Measurements from ENCODE around the gene TMEM14C.

The TMEM14C gene

DNA sequence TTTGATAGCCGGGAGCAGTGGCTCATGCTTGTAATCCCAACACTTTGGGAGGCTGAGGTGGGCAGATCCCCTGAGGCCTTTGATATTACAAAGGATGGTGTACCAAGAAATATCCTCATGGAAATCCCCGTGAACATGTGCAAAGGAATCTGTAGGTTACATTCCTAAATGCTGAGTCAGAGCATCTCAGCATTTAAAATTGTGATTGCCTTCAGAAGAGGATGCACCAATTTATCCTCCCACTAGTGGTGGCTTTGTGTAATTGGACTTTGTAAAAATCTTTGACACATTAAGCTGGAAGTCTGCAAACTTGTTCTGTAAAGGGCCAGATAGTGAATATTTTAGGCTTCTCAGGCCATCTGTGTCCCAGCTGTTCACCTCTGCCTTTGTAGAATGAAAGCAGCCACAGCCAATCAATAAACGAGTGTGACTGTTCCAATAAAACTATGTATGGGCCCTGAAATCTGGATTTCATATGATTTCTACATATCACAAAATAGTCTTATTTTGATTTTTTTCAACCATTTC, 36.5 kb downstream of the TMEM14C start:
- Histone ChIP-seq H3K36me3 (ENCODE audit: insufficient read depth, low read length) (peaks cover 61% of the 10 kb centered on the region), H3K27ac (ENCODE audit: low read depth, low read length, poor library complexity, severe bottlenecking) (no peak overlapping the region), H3K9me3 (ENCODE audit: low read length) (no peaks in the 10 kb centered on the region), H3F3A (ENCODE audit: insufficient read depth, low read length) (no peaks in the 10 kb centered on the region), H3K4me3 (ENCODE audit: low read depth, low read length, poor library complexity, severe bottlenecking) (no peak overlapping the region), H3K4me2 (ENCODE audit: low read length) (no peak overlapping the region), H3K27me3 (ENCODE audit: insufficient read depth, low read length) (no peaks in the 10 kb centered on the region), H2AFZ (ENCODE audit: low read length) (no peak overlapping the region), H3K9ac (ENCODE audit: low read length) (no peak overlapping the region), H3K9me2 (ENCODE audit: low read depth, low read length) (no peaks in the 10 kb centered on the region), H3K79me2 (ENCODE audit: insufficient read depth, low read length) (no peaks in the 10 kb centered on the region), H3K4me1 (ENCODE audit: insufficient read depth, low read length, severe bottlenecking) (peaks cover 3% of the 10 kb centered on the region), H4K20me1 (ENCODE audit: insufficient read depth, low read length) (no peaks in the 10 kb centered on the region)
- no peak for TF ChIP-seq EZH2 (IDR thresholded peaks at IDR 0.05; ENCODE audit: borderline replicate concordance, low read length)
- TF ChIP-seq, protein P1, sequence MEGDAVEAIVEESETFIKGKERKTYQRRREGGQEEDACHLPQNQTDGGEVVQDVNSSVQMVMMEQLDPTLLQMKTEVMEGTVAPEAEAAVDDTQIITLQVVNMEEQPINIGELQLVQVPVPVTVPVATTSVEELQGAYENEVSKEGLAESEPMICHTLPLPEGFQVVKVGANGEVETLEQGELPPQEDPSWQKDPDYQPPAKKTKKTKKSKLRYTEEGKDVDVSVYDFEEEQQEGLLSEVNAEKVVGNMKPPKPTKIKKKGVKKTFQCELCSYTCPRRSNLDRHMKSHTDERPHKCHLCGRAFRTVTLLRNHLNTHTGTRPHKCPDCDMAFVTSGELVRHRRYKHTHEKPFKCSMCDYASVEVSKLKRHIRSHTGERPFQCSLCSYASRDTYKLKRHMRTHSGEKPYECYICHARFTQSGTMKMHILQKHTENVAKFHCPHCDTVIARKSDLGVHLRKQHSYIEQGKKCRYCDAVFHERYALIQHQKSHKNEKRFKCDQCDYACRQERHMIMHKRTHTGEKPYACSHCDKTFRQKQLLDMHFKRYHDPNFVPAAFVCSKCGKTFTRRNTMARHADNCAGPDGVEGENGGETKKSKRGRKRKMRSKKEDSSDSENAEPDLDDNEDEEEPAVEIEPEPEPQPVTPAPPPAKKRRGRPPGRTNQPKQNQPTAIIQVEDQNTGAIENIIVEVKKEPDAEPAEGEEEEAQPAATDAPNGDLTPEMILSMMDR (IDR thresholded peaks at IDR 0.05; ENCODE audit: low read length): peak; percentile 54; the same call in 1 of the 2 replicates

DNA sequence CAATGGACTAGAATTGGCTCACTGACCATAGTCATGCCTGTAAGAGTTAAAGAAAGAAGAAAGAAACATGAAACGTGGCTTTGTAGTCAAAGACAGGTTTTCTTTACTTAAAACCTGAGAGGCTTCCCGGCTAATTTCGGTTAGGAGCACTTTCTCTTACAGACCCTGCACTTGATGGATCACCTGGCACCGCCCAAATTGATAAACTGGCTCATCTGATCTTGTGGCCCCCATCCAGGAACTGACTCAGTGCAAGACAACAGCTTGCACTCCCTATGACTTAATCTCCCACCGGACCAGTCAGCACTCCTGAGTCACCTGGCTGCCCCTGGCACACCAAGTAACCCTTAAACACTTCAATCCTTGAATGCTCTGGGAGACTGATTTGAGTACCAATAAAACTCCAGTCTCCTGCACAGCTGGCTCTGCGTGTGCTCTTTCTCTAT, 37.0 kb downstream of the TMEM14C start:
- Histone ChIP-seq H3F3A (ENCODE audit: insufficient read depth, low read length) (no peaks in the 10 kb centered on the region), H3K4me3 (ENCODE audit: low read depth, low read length, poor library complexity, severe bottlenecking) (no peak overlapping the region), H4K20me1 (ENCODE audit: insufficient read depth, low read length) (no peaks in the 10 kb centered on the region), H3K36me3 (ENCODE audit: insufficient read depth, low read length) (peaks cover 55% of the 10 kb centered on the region), H3K27ac (ENCODE audit: low read depth, low read length, poor library complexity, severe bottlenecking) (no peak overlapping the region), H3K27me3 (ENCODE audit: insufficient read depth, low read length) (no peaks in the 10 kb centered on the region), H3K9me2 (ENCODE audit: low read depth, low read length) (no peaks in the 10 kb centered on the region), H3K9me3 (ENCODE audit: low read length) (no peaks in the 10 kb centered on the region), H3K9ac (ENCODE audit: low read length) (no peak overlapping the region), H2AFZ (ENCODE audit: low read length) (no peak overlapping the region), H3K4me1 (ENCODE audit: insufficient read depth, low read length, severe bottlenecking) (peaks cover 3% of the 10 kb centered on the region), H3K79me2 (ENCODE audit: insufficient read depth, low read length) (no peaks in the 10 kb centered on the region), H3K4me2 (ENCODE audit: low read length) (no peak overlapping the region)
- TF ChIP-seq, protein P1 (IDR thresholded peaks at IDR 0.05; ENCODE audit: low read length): no peak
- TF ChIP-seq EZH2 (IDR thresholded peaks at IDR 0.05; ENCODE audit: borderline replicate concordance, low read length): no peak

DNA sequence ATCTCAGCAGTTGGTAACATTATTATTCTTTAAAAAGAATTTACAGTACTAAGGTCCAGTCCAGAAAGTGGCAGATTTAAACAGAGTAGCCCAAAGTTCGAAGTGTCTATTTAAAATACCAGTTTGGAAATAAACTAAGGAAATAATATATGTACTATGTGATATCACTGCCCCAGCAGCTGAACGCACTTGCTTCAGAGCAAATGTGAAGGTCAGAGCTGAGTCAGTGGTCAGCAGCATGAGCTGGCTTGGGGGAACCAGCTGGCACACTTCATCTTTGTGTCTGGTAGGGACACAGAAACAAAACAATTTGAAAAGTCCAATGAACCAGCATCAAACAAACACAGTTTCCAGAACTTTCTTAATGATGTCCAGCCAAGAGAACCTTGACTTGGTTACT, 40.1 kb downstream of the TMEM14C start:
- Histone ChIP-seq H3K4me2 (ENCODE audit: low read length) (no peak overlapping the region), H4K20me1 (ENCODE audit: insufficient read depth, low read length) (no peaks in the 10 kb centered on the region), H3K79me2 (ENCODE audit: insufficient read depth, low read length) (no peaks in the 10 kb centered on the region), H3K27ac (ENCODE audit: low read depth, low read length, poor library complexity, severe bottlenecking) (no peak overlapping the region), H2AFZ (ENCODE audit: low read length) (no peak overlapping the region), H3K27me3 (ENCODE audit: insufficient read depth, low read length) (no peaks in the 10 kb centered on the region), H3F3A (ENCODE audit: insufficient read depth, low read length) (no peaks in the 10 kb centered on the region), H3K9ac (ENCODE audit: low read length) (no peak overlapping the region), H3K4me3 (ENCODE audit: low read depth, low read length, poor library complexity, severe bottlenecking) (no peak overlapping the region), H3K36me3 (ENCODE audit: insufficient read depth, low read length) (peaks cover 27% of the 10 kb centered on the region), H3K4me1 (ENCODE audit: insufficient read depth, low read length, severe bottlenecking) (no peaks in the 10 kb centered on the region), H3K9me3 (ENCODE audit: low read length) (no peaks in the 10 kb centered on the region), H3K9me2 (ENCODE audit: low read depth, low read length) (no peaks in the 10 kb centered on the region)
- TF ChIP-seq, protein P1 (IDR thresholded peaks at IDR 0.05; ENCODE audit: low read length): no peak
- TF ChIP-seq EZH2 (IDR thresholded peaks at IDR 0.05; ENCODE audit: borderline replicate concordance, low read length): no peak
